ENCODE measurements around the gene ALPP.
"Not testable (repeated sequence)": the region's sequence is repeated elsewhere in the genome, so short reads cannot be mapped to it uniquely, and the experiment has no call there.

The ALPP gene

GRCh38 chr2:232376260-232376659 is 2.3 kb upstream of the ALPP start:
- DNase-seq, result no peak
- in situ Hi-C loops (cut with MboI; ENCODE audit: low pct_unique_long_range_greater_than_20kb, low sequenced_read_pairs), result no loop called here

- in situ Hi-C loops (cut with MboI; ENCODE audit: low pct_unique_long_range_greater_than_20kb, low sequenced_read_pairs), result no loop called here
- DNase-seq, result no peak
Measured at GRCh38 chr2:232376713-232377112, 1.8 kb upstream of the ALPP start.

- in situ Hi-C loops (cut with MboI; ENCODE audit: low pct_unique_long_range_greater_than_20kb, low sequenced_read_pairs), result no loop called here
- DNase-seq, result no peak
Measured at GRCh38 chr2:232377319-232377718, 1.2 kb upstream of the ALPP start.

GRCh38 chr2:232377841-232378734 is 463 bp upstream of the ALPP start:
- in situ Hi-C loops (cut with MboI; ENCODE audit: low pct_unique_long_range_greater_than_20kb, low sequenced_read_pairs), result no loop called here
- DNase-seq, result no peak

GRCh38 chr2:232379610-232380590 is 1.3 kb downstream of the ALPP start:
- DNase-seq; in situ Hi-C loops (cut with MboI; ENCODE audit: low pct_unique_long_range_greater_than_20kb, low sequenced_read_pairs): not testable (repeated sequence)

GRCh38 chr2:232381204-232382031 is 2.9 kb downstream of the ALPP start:
- in situ Hi-C loops (cut with MboI; ENCODE audit: low pct_unique_long_range_greater_than_20kb, low sequenced_read_pairs); DNase-seq: not testable (repeated sequence)

GRCh38 chr2:232382331-232383225 is 4.0 kb downstream of the ALPP start:
- DNase-seq, result no peak
- in situ Hi-C loops (cut with MboI; ENCODE audit: low pct_unique_long_range_greater_than_20kb, low sequenced_read_pairs), result no loop called here

- in situ Hi-C loops (cut with MboI; ENCODE audit: low pct_unique_long_range_greater_than_20kb, low sequenced_read_pairs), result no loop called here
- no peak for DNase-seq
Measured at GRCh38 chr2:232384466-232384865, 5.9 kb downstream of the ALPP start.

- in situ Hi-C loops (cut with MboI; ENCODE audit: low pct_unique_long_range_greater_than_20kb, low sequenced_read_pairs); DNase-seq: not testable (repeated sequence)
Measured at GRCh38 chr2:232385058-232385457, 6.5 kb downstream of the ALPP start.

- in situ Hi-C loops (cut with MboI; ENCODE audit: low pct_unique_long_range_greater_than_20kb, low sequenced_read_pairs), result no loop called here
- DNase-seq, result no peak
Measured at GRCh38 chr2:232385660-232386489, 7.3 kb downstream of the ALPP start.

- no peak for DNase-seq
- in situ Hi-C loops (cut with MboI; ENCODE audit: low pct_unique_long_range_greater_than_20kb, low sequenced_read_pairs), result no loop called here
Measured at GRCh38 chr2:232386490-232386739, 7.9 kb downstream of the ALPP start.

GRCh38 chr2:232386740-232387450 is 8.3 kb downstream of the ALPP start:
- in situ Hi-C loops (cut with MboI; ENCODE audit: low pct_unique_long_range_greater_than_20kb, low sequenced_read_pairs), result no loop called here

GRCh38 chr2:232387451-232388171 is 9.1 kb downstream of the ALPP start:
- in situ Hi-C loops (cut with MboI; ENCODE audit: low pct_unique_long_range_greater_than_20kb, low sequenced_read_pairs), result no loop called here
- DNase-seq, result no peak

More at GRCh38 chr2:232386740-232387450, 8.3 kb downstream of the ALPP start:
- DNase-seq, result no peak

- in situ Hi-C loops (cut with MboI; ENCODE audit: low pct_unique_long_range_greater_than_20kb, low sequenced_read_pairs), result no loop called here
- DNase-seq, result no peak
Measured at GRCh38 chr2:232388324-232388891, 9.9 kb downstream of the ALPP start.

- in situ Hi-C loops (cut with MboI; ENCODE audit: low pct_unique_long_range_greater_than_20kb, low sequenced_read_pairs), result no loop called here
- DNase-seq, result no peak
Measured at GRCh38 chr2:232389327-232389726, 10.8 kb downstream of the ALPP start.

GRCh38 chr2:232390661-232391060 is 12.1 kb downstream of the ALPP start:
- no peak for DNase-seq
- in situ Hi-C loops (cut with MboI; ENCODE audit: low pct_unique_long_range_greater_than_20kb, low sequenced_read_pairs), result no loop called here

All from KBM-7 (cell line).